HCT116 (cell line): Measurements from ENCODE around the gene LIG4. TPM values are rescaled to one million over a fixed set of nuclear protein-coding genes. Genes with fewer than 3 reads are reported as not detected.

Experiments
- ATAC-seq: fragments of 200-7000 bp; cut with Tn5 transposase; 2 replicates; pipeline ENCODE4 v1.9.1; 2020; ENCODE audit warnings: mild to moderate bottlenecking, moderate library complexity
- BruUV-seq: library from RNA; stranded (reverse); fragments of 400-500 nt; replicated peaks from 2 replicates; lab custom pipeline; 2021; lab: Mats Ljungman, UMichigan
- CTCF ChIA-PET: fragments of 300-600 bp; sonication (Branson Sonifier 250); formaldehyde crosslinking; loops from one replicate; lab custom pipeline; 2021; ENCODE audit warnings: antibody characterized with exemption; lab: Charles Lee
- POLR2A ChIA-PET: fragments of 300-600, 350-600 bp; sonication (Branson Sonifier 250); formaldehyde crosslinking; loops from one replicate; lab custom pipeline; 2021; ENCODE audit warnings: antibody characterized with exemption; lab: Charles Lee
- RAD21 ChIA-PET, 2 experiments: fragments of 300-600 bp; sonication (Branson Sonifier 250); formaldehyde crosslinking; loops; one replicate each; lab custom pipeline; 2023; ENCODE audit warnings: low total read pairs in 2 of 2; ENCODE audit not compliant: uncharacterized antibody in 2 of 2, unreplicated experiment in 2 of 2, low non-redundant PET in 1 of 2; lab: Charles Lee
- DNase-seq: peaks from one replicate; pipeline ENCODE4 v3.0.0-alpha.2; 2010; ENCODE audit warnings: low read depth, low spot score
- H2AFZ ChIP-seq: fragments of 200-600 bp; shearing (Covaris generic), sonication (generic); 2 replicates; pipeline ENCODE4 v1.6.1; 2017; ENCODE audit warnings: low read depth, mixed run types, mixed read lengths, antibody characterized with exemption, low read length; ENCODE audit not compliant: poor library complexity, severe bottlenecking
- H3K27ac ChIP-seq: 2 replicates; pipeline ENCODE4 v1.5.1; 2012; ENCODE audit warnings: low read depth, low read length
- H3K27me3 ChIP-seq: fragments of 200-600 bp; sonication (generic); 2 replicates; pipeline ENCODE4 v1.6.1; 2016; ENCODE audit warnings: mixed run types, low read length, mixed read lengths; ENCODE audit not compliant: insufficient read depth
- H3K36me3 ChIP-seq, 2 experiments: fragments of 200-500 bp in 1 of 2; fragments of 200-600 bp in 1 of 2; sonication (Bioruptor generic) in 1 of 2; sonication (generic) in 1 of 2; 2 replicates each; pipeline versions ENCODE4 v1.5.1 to v1.6.1; 2014 to 2016; ENCODE audit warnings: low read length in 2 of 2, inconsistent platforms in 1 of 2, mixed read lengths in 1 of 2, mixed run types in 1 of 2; ENCODE audit not compliant: insufficient read depth in 2 of 2, control insufficient read depth in 1 of 2
- H3K4me1 ChIP-seq, 2 experiments: fragments of 200-600 bp in 1 of 2; sonication (generic) in 1 of 2; 2 replicates each; pipeline versions ENCODE4 v1.5.1 to v1.6.1; 2012 to 2017; ENCODE audit warnings: low read length in 2 of 2, inconsistent platforms in 1 of 2, mild to moderate bottlenecking in 1 of 2, mixed read lengths in 1 of 2, mixed run types in 1 of 2, moderate library complexity in 1 of 2; ENCODE audit not compliant: insufficient read depth in 2 of 2, control insufficient read depth in 1 of 2
- H3K4me2 ChIP-seq: fragments of 200-600 bp; sonication (generic); 2 replicates; pipeline ENCODE4 v1.6.1; 2017; ENCODE audit warnings: mixed run types, low read length, mixed read lengths
- H3K4me3 ChIP-seq, 2 experiments: fragments of 200-600 bp in 1 of 2; sonication (generic) in 1 of 2; replicated peaks in 1 of 2; 2 replicates each; pipeline ENCODE4 v1.5.1; 2011 to 2016; ENCODE audit warnings: low read length in 2 of 2, control low read depth in 1 of 2, low read depth in 1 of 2, mild to moderate bottlenecking in 1 of 2, mixed read lengths in 1 of 2, mixed run types in 1 of 2
- H3K79me2 ChIP-seq: fragments of 200-600 bp; sonication (generic); 2 replicates; pipeline ENCODE4 v1.6.1; 2017; ENCODE audit warnings: mild to moderate bottlenecking, mixed run types, low read length, moderate library complexity, mixed read lengths; ENCODE audit not compliant: insufficient read depth
- H3K9ac ChIP-seq: fragments of 200-600 bp; sonication (generic); 2 replicates; pipeline ENCODE4 v1.6.1; 2016; ENCODE audit warnings: low read length, mixed read lengths
- H3K9me2 ChIP-seq: fragments of 200-600 bp; sonication (generic), shearing (Covaris generic); 2 replicates; pipeline ENCODE4 v1.6.1; 2017; ENCODE audit warnings: mixed run types, mild to moderate bottlenecking, moderate library complexity; ENCODE audit not compliant: insufficient read depth
- H3K9me3 ChIP-seq, 2 experiments: fragments of 200-500 bp in 1 of 2; fragments of 200-600 bp in 1 of 2; sonication (Bioruptor generic) in 1 of 2; sonication (generic) in 1 of 2; 2 replicates each; pipeline ENCODE4 v1.6.1; 2014 to 2017; ENCODE audit warnings: low read length in 2 of 2, mixed read lengths in 2 of 2, inconsistent platforms in 1 of 2, low read depth in 1 of 2, mild to moderate bottlenecking in 1 of 2, mixed run types in 1 of 2, moderate library complexity in 1 of 2; ENCODE audit not compliant: control insufficient read depth in 1 of 2, insufficient read depth in 1 of 2
- H4K20me1 ChIP-seq: fragments of 200-600 bp; sonication (generic), shearing (Covaris generic); 2 replicates; pipeline ENCODE4 v1.6.1; 2017; ENCODE audit warnings: mixed run types, mild to moderate bottlenecking, moderate library complexity; ENCODE audit not compliant: insufficient read depth
- CEBPB ChIP-seq: IDR thresholded peaks from 2 replicates; pipeline ENCODE4 v1.6.1; 2012; ENCODE audit warnings: low read depth
- EZH2 ChIP-seq: fragments of 200-600 bp; sonication (generic); IDR thresholded peaks from 2 replicates; pipeline ENCODE4 v1.6.1; 2017; ENCODE audit warnings: antibody characterized with exemption, mixed run types
- POLR2A ChIP-seq: IDR thresholded peaks from 2 replicates; pipeline ENCODE4 v1.7.0; 2011; ENCODE audit warnings: borderline replicate concordance; ENCODE audit not compliant: insufficient read depth, insufficient read length; ENCODE audit errors: extremely low read depth
- POLR2AphosphoS5 ChIP-seq: IDR thresholded peaks from 2 replicates; pipeline ENCODE4 v1.6.1; 2011; ENCODE audit warnings: mild to moderate bottlenecking, low read depth, low read length, moderate library complexity
- RAD21 ChIP-seq: IDR thresholded peaks from 2 replicates; pipeline ENCODE4 v1.6.1; 2012; ENCODE audit warnings: low read depth, mild to moderate bottlenecking
- REST ChIP-seq: IDR thresholded peaks from 2 replicates; pipeline ENCODE4 v1.6.1; 2012; ENCODE audit warnings: low read depth
- SIN3A ChIP-seq: IDR thresholded peaks from 2 replicates; pipeline ENCODE4 v1.6.1; 2012; ENCODE audit warnings: low read depth
- SP1 ChIP-seq: IDR thresholded peaks from 2 replicates; pipeline ENCODE4 v1.6.1; 2012; ENCODE audit warnings: low read depth
- SRF ChIP-seq: IDR thresholded peaks from 2 replicates; pipeline ENCODE4 v1.6.1; 2012; ENCODE audit warnings: low read depth
- TCF7L2 ChIP-seq: IDR thresholded peaks from 2 replicates; pipeline ENCODE4 v1.7.0; 2011; ENCODE audit warnings: borderline replicate concordance, inconsistent platforms; ENCODE audit not compliant: insufficient read depth, insufficient read length; ENCODE audit errors: extremely low read depth
- YY1 ChIP-seq: IDR thresholded peaks from 2 replicates; pipeline ENCODE4 v1.6.1; 2011; ENCODE audit warnings: low read length, low read depth, moderate library complexity, mild to moderate bottlenecking; ENCODE audit not compliant: insufficient replicate concordance; ENCODE audit errors: extremely low read depth
- ZFX ChIP-seq: fragments of 450-650 bp; IDR thresholded peaks from 2 replicates; pipeline ENCODE4 v1.6.1; 2017
- ZNF274 ChIP-seq: fragments of 200-500 bp; sonication (Bioruptor generic); IDR thresholded peaks from 2 replicates; pipeline ENCODE4 v1.6.1; 2014; ENCODE audit warnings: mild to moderate bottlenecking, low read depth, low read length, inconsistent platforms
- intact Hi-C: fragments of 100-400 bp; cut with micrococcal nuclease; formaldehyde crosslinking; loops from 2 replicates; pipeline ENCODE4 v1.10.0; 2022
- total RNA-seq: library from RNA; stranded (reverse); gene quantifications from one replicate; pipeline ENCODE4 v1.2.1, GENCODE V29; 2021; ENCODE audit not compliant: unreplicated experiment
- TF ChIP-seq, protein P1 (sequence below): IDR thresholded peaks from 2 replicates; pipeline ENCODE4 v1.6.1; 2012
- TF ChIP-seq, protein P2 (sequence below): IDR thresholded peaks from 2 replicates; pipeline ENCODE4 v1.6.1; 2011; ENCODE audit warnings: mild to moderate bottlenecking, low read length, moderate library complexity; ENCODE audit not compliant: insufficient replicate concordance; ENCODE audit errors: extremely low read depth
- TF ChIP-seq, protein P3 (sequence below): IDR thresholded peaks from 2 replicates; pipeline ENCODE4 v1.6.1; 2012

LIG4 gene
- total RNA-seq, 1 experiment from 2014 or later, result 7.4 TPM

DNA sequence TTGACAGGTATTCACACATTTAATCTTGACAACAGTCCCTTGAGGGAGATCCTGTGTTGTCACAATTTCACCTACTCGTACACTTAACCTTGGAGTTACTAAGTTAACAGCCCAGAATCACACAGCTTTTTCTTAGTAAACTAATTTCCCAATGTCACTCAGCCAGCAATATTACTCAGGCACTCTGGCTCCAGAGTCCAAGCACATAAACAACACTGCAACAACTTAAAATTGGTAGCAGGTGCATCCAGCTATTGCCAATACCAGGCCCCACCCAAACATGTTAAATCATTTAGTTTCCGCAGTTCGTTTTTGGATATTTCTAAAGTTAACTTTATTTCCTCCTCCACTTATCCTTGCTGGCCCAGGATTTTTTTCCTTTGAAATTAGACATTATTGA, 32.7 kb downstream of the LIG4 start:
- no peak overlapping the region for H3K4me3 ChIP-seq
- H3K4me1 ChIP-seq, result no peaks in the 10 kb centered on the region
- H3K27me3 ChIP-seq, result no peaks in the 10 kb centered on the region
- no peaks in the 10 kb centered on the region for H3K36me3 ChIP-seq
- ChIA-PET CTCF (no interaction called here), POLR2A (no interaction called here), RAD21 (no interaction called here)
- no peak for DNase-seq
- no peak overlapping the region for H3K27ac ChIP-seq
- no peaks in the 10 kb centered on the region for H3K79me2 ChIP-seq
- TF ChIP-seq SRF (no peak), SIN3A (no peak)
- ATAC-seq, result no peak
- H3K9ac ChIP-seq, result no peak overlapping the region
- BruUV-seq, result no TSS peak
- no peak overlapping the region for H3K4me2 ChIP-seq
- H4K20me1 ChIP-seq, result no peaks in the 10 kb centered on the region
- H3K9me3 ChIP-seq, result no peaks in the 10 kb centered on the region
- no peaks in the 10 kb centered on the region for H3K9me2 ChIP-seq
- intact Hi-C loops, result no loop called here
- H2AFZ ChIP-seq, result no peak overlapping the region

DNA sequence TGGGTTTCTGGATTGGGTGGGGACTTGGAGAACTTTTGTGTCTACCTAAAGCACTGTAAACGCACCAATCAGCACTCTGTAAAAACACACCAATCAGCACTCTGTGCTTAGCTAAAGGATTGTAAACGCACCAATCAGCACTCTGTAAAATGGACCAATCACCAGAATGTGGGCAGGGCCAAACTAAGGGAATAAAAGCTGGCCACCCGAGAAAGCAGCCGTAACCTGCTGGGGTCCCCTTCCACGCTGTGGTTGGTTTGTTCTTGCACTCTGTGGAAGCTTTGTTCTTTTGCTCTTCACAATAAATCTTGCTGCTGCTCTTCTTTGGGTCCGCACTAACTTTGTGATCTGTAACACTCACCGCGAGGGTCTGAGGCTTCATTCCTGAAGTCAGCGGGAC, 37.3 kb downstream of the LIG4 start:
- H3K27me3 ChIP-seq, result no peaks in the 10 kb centered on the region
- ChIA-PET RAD21 (no interaction called here), POLR2A (no interaction called here), CTCF (interaction anchor here (2.0 kb wide), 1 partner anchor 22 kb away, joined by 5 read pairs; no protein-coding TSS in a partner anchor)
- TF ChIP-seq EZH2, result no peak
- TF ChIP-seq SRF, result no peak
- no peak for TF ChIP-seq YY1
- TF ChIP-seq SIN3A, result no peak
- TF ChIP-seq, protein P1, sequence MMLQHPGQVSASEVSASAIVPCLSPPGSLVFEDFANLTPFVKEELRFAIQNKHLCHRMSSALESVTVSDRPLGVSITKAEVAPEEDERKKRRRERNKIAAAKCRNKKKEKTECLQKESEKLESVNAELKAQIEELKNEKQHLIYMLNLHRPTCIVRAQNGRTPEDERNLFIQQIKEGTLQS, result no peak
- no peak for TF ChIP-seq POLR2A
- TF ChIP-seq POLR2AphosphoS5, result no peak
- no peak for TF ChIP-seq RAD21
- no peak for TF ChIP-seq CEBPB
- TF ChIP-seq ZNF274, result no peak
- no peak for TF ChIP-seq TCF7L2
- TF ChIP-seq, protein P2, sequence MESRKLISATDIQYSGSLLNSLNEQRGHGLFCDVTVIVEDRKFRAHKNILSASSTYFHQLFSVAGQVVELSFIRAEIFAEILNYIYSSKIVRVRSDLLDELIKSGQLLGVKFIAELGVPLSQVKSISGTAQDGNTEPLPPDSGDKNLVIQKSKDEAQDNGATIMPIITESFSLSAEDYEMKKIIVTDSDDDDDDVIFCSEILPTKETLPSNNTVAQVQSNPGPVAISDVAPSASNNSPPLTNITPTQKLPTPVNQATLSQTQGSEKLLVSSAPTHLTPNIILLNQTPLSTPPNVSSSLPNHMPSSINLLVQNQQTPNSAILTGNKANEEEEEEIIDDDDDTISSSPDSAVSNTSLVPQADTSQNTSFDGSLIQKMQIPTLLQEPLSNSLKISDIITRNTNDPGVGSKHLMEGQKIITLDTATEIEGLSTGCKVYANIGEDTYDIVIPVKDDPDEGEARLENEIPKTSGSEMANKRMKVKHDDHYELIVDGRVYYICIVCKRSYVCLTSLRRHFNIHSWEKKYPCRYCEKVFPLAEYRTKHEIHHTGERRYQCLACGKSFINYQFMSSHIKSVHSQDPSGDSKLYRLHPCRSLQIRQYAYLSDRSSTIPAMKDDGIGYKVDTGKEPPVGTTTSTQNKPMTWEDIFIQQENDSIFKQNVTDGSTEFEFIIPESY, result no peak
- no peak for TF ChIP-seq ZFX
- TF ChIP-seq SP1, result no peak
- TF ChIP-seq REST, result no peak
- TF ChIP-seq, protein P3, sequence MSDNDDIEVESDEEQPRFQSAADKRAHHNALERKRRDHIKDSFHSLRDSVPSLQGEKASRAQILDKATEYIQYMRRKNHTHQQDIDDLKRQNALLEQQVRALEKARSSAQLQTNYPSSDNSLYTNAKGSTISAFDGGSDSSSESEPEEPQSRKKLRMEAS, result no peak
- no peak overlapping the region for H3K4me3 ChIP-seq
- H3K79me2 ChIP-seq, result no peaks in the 10 kb centered on the region
- ATAC-seq, result no peak
- H3K9me2 ChIP-seq, result no peaks in the 10 kb centered on the region
- BruUV-seq, result no TSS peak
- H2AFZ ChIP-seq, result no peak overlapping the region
- no peaks in the 10 kb centered on the region for H3K4me1 ChIP-seq
- no peak for DNase-seq
- H3K9me3 ChIP-seq, result no peaks in the 10 kb centered on the region
- H3K27ac ChIP-seq, result no peak overlapping the region
- no peak overlapping the region for H3K4me2 ChIP-seq
- intact Hi-C loops, result loop anchor here (5.0 kb wide), 2 partner anchors 329 to 719 kb away; no protein-coding TSS in a partner anchor
- no peaks in the 10 kb centered on the region for H4K20me1 ChIP-seq
- no peak overlapping the region for H3K9ac ChIP-seq
- H3K36me3 ChIP-seq, result no peaks in the 10 kb centered on the region
